ENCODE measurements around the gene CTDSP2.

- TF ChIP-seq TAF1 (IDR thresholded peaks at IDR 0.05; ENCODE audit: low read depth): no peak
- no peak for TF ChIP-seq EP300 (IDR thresholded peaks at IDR 0.05; ENCODE audit: borderline replicate concordance)
- no peak for TF ChIP-seq EGR1 (IDR thresholded peaks at IDR 0.05)
- no peak for TF ChIP-seq REST (IDR thresholded peaks at IDR 0.05; ENCODE audit: low read depth)
- TF ChIP-seq YY1 (IDR thresholded peaks at IDR 0.05; ENCODE audit: low read depth): no peak
- TF ChIP-seq MAX (IDR thresholded peaks at IDR 0.05): no peak
- TF ChIP-seq TEAD4 (IDR thresholded peaks at IDR 0.05): no peak
- TF ChIP-seq USF1 (IDR thresholded peaks at IDR 0.05): no peak
- no peak for TF ChIP-seq RAD21 (IDR thresholded peaks at IDR 0.05; ENCODE audit: low read depth)
- TF ChIP-seq CEBPB (IDR thresholded peaks at IDR 0.05): no peak
- TF ChIP-seq TCF12 (IDR thresholded peaks at IDR 0.05; ENCODE audit: low read depth): no peak
- no peak for TF ChIP-seq ZBTB7A (IDR thresholded peaks at IDR 0.05; ENCODE audit: low read depth)
- no peak for TF ChIP-seq NFIC (IDR thresholded peaks at IDR 0.05)
- no peak for TF ChIP-seq CREB1 (IDR thresholded peaks at IDR 0.05; ENCODE audit: low read depth)
Observed at GRCh38 chr12:57813111-57813970, 33.2 kb downstream of the CTDSP2 start.

All from Ishikawa (cell line).